ENCODE results near the gene ERG28.

GRCh38 chr14:75636100-75636692 is 24.5 kb downstream of the ERG28 start:
- TF ChIP-seq ARNTL (CRISPR knock-in tag; IDR thresholded peaks at IDR 0.05; ENCODE audit: borderline replicate concordance, low read depth) (no peak), ESRRG (CRISPR knock-in tag; IDR thresholded peaks at IDR 0.05) (no peak), ZC3H10 (CRISPR knock-in tag; IDR thresholded peaks at IDR 0.05) (no peak), CSDC2 (CRISPR knock-in tag; IDR thresholded peaks at IDR 0.05) (no peak), PATZ1 (CRISPR knock-in tag; IDR thresholded peaks at IDR 0.05; ENCODE audit: borderline replicate concordance) (no peak), ZFP3 (CRISPR knock-in tag; IDR thresholded peaks at IDR 0.05) (no peak)

Measured in SK-N-SH treated with all-trans-retinoic acid at 6 μM for 48 hours (cell line).